Esophagus muscularis mucosa (tissue), 3 donors: ENCODE measurements around the gene GRM2.

Experiments used
- POLR2A ChIP-seq: fragments of 450-650 bp; IDR thresholded peaks from one replicate; pipeline ENCODE4 v1.6.1; 2017; ENCODE audit warnings: antibody characterized with exemption, moderate library complexity, mild to moderate bottlenecking, low read depth
- TF ChIP-seq, protein P1 (sequence below), 3 experiments: fragments of 200-600 bp in 2 of 3; fragments of 450-650 bp in 1 of 3; sonication (generic) in 2 of 3; IDR thresholded peaks; one replicate each; pipeline ENCODE4 v1.5.1; 2017 to 2019; ENCODE audit warnings: antibody characterized with exemption in 3 of 3, mild to moderate bottlenecking in 2 of 3, moderate library complexity in 1 of 3

DNA sequence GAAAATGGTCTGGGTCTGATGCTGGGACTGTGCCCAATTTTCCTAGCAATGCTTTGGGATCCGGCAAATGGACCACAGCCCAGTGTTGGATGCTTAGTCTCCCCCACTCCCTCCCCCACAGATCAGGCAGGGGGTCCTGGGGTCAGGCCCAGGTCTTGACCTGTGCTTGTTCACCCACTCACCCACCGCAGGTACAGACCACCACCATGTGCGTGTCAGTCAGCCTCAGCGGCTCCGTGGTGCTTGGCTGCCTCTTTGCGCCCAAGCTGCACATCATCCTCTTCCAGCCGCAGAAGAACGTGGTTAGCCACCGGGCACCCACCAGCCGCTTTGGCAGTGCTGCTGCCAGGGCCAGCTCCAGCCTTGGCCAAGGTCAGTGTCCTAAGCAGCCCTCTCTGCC lies 10.6 kb downstream of the GRM2 start:
- no peak for TF ChIP-seq POLR2A
- TF ChIP-seq, protein P1, sequence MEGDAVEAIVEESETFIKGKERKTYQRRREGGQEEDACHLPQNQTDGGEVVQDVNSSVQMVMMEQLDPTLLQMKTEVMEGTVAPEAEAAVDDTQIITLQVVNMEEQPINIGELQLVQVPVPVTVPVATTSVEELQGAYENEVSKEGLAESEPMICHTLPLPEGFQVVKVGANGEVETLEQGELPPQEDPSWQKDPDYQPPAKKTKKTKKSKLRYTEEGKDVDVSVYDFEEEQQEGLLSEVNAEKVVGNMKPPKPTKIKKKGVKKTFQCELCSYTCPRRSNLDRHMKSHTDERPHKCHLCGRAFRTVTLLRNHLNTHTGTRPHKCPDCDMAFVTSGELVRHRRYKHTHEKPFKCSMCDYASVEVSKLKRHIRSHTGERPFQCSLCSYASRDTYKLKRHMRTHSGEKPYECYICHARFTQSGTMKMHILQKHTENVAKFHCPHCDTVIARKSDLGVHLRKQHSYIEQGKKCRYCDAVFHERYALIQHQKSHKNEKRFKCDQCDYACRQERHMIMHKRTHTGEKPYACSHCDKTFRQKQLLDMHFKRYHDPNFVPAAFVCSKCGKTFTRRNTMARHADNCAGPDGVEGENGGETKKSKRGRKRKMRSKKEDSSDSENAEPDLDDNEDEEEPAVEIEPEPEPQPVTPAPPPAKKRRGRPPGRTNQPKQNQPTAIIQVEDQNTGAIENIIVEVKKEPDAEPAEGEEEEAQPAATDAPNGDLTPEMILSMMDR (IDR thresholded peaks at IDR 0.05), result no peak
